ENCODE measurements around the gene TASOR2. TPM values are rescaled to one million over a fixed set of nuclear protein-coding genes. Genes with fewer than 3 reads are reported as not detected.

Gene TASOR2
- polyA plus RNA-seq, 1 donor from 2014 or later: 28.6 TPM

DNA sequence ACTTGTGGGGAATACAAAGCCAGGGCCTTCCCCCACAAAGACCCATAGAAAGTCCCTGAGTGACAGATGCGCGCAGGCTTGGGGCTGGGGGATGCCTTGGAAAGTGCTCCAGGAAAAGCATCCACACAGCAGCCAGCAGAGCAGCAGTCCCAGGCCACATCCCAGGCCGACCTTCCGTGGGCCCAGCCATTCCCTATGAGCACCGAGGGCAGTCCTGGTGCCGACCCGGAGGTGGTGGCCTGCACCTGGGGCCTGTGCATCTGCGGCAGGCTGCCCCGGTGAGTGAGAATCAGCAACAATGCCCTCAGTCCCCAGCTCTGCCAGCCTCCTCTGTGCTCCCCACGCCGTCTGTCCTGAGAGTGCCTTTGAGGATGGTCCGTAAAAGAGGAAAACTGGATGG, 44.6 kb upstream of the TASOR2 start:
- H3K36me3 ChIP-seq (ENCODE audit: insufficient read depth, low read length): no peaks in the 10 kb centered on the region
- no peak overlapping the region for H3K4me2 ChIP-seq (ENCODE audit: low read length)
- no peak overlapping the region for H3K4me3 ChIP-seq (ENCODE audit: low read length)
- H3K9me3 ChIP-seq (ENCODE audit: low read length): no peaks in the 10 kb centered on the region
- H3K27ac ChIP-seq (ENCODE audit: low read length): no peak overlapping the region
- TF ChIP-seq, protein P1, sequence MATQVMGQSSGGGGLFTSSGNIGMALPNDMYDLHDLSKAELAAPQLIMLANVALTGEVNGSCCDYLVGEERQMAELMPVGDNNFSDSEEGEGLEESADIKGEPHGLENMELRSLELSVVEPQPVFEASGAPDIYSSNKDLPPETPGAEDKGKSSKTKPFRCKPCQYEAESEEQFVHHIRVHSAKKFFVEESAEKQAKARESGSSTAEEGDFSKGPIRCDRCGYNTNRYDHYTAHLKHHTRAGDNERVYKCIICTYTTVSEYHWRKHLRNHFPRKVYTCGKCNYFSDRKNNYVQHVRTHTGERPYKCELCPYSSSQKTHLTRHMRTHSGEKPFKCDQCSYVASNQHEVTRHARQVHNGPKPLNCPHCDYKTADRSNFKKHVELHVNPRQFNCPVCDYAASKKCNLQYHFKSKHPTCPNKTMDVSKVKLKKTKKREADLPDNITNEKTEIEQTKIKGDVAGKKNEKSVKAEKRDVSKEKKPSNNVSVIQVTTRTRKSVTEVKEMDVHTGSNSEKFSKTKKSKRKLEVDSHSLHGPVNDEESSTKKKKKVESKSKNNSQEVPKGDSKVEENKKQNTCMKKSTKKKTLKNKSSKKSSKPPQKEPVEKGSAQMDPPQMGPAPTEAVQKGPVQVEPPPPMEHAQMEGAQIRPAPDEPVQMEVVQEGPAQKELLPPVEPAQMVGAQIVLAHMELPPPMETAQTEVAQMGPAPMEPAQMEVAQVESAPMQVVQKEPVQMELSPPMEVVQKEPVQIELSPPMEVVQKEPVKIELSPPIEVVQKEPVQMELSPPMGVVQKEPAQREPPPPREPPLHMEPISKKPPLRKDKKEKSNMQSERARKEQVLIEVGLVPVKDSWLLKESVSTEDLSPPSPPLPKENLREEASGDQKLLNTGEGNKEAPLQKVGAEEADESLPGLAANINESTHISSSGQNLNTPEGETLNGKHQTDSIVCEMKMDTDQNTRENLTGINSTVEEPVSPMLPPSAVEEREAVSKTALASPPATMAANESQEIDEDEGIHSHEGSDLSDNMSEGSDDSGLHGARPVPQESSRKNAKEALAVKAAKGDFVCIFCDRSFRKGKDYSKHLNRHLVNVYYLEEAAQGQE (IDR thresholded peaks at IDR 0.05; ENCODE audit: borderline replicate concordance): no peak
- no peak for TF ChIP-seq SMC3 (conservative IDR thresholded peaks at IDR 0.05; ENCODE audit: poor library complexity)
- TF ChIP-seq MXI1 (conservative IDR thresholded peaks at IDR 0.05; ENCODE audit: poor library complexity, severe bottlenecking): no peak
- TF ChIP-seq EZH2 (IDR thresholded peaks at IDR 0.05; ENCODE audit: borderline replicate concordance, insufficient read depth, low read length, poor library complexity, severe bottlenecking): no peak
- H4K20me1 ChIP-seq (ENCODE audit: insufficient read depth): no peaks in the 10 kb centered on the region
- H3K9me2 ChIP-seq (ENCODE audit: insufficient read depth, low read length): no peaks in the 10 kb centered on the region
- H3K9ac ChIP-seq (ENCODE audit: low read length): no peak overlapping the region
- H3F3A ChIP-seq (ENCODE audit: insufficient read depth, low read length, poor library complexity, severe bottlenecking): no peaks in the 10 kb centered on the region
- H2AFZ ChIP-seq (ENCODE audit: low read depth, low read length): no peak overlapping the region
- no peaks in the 10 kb centered on the region for H3K79me2 ChIP-seq (replicated peaks; ENCODE audit: insufficient read depth, low read length)
- H3K27me3 ChIP-seq (ENCODE audit: insufficient read depth, low read depth, low read length): no peaks in the 10 kb centered on the region

DNA sequence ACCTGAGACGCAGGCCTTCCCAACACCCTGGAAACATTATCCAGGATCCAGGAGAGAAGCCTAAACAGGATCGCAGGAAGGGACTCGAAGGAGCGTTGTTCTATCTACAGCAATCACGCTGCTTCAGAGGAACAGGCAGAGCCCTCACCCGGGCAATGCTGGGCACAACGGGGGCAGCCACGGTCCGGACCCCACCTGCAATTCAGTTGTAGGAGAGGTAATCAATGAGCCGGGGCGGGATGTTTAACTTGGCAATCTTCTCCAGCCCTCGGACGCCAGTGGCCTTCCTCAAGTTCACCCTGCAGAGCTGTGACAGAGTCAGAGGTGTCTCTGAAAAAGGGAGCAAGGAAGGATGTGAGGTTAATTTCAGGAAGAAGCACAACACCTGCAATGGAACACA, 44.1 kb upstream of the TASOR2 start:
- no peaks in the 10 kb centered on the region for H3K79me2 ChIP-seq (replicated peaks; ENCODE audit: insufficient read depth, low read length)
- no peak overlapping the region for H2AFZ ChIP-seq (ENCODE audit: low read depth, low read length)
- H3F3A ChIP-seq (ENCODE audit: insufficient read depth, low read length, poor library complexity, severe bottlenecking): no peaks in the 10 kb centered on the region
- no peaks in the 10 kb centered on the region for H3K36me3 ChIP-seq (ENCODE audit: insufficient read depth, low read length)
- H4K20me1 ChIP-seq (ENCODE audit: insufficient read depth): no peaks in the 10 kb centered on the region
- no peak overlapping the region for H3K27ac ChIP-seq (ENCODE audit: low read length)
- no peak overlapping the region for H3K9ac ChIP-seq (ENCODE audit: low read length)
- no peaks in the 10 kb centered on the region for H3K9me2 ChIP-seq (ENCODE audit: insufficient read depth, low read length)
- no peak overlapping the region for H3K4me2 ChIP-seq (ENCODE audit: low read length)
- H3K9me3 ChIP-seq (ENCODE audit: low read length): no peaks in the 10 kb centered on the region
- TF ChIP-seq EZH2 (IDR thresholded peaks at IDR 0.05; ENCODE audit: borderline replicate concordance, insufficient read depth, low read length, poor library complexity, severe bottlenecking) (no peak), EP300 (conservative IDR thresholded peaks at IDR 0.05; ENCODE audit: poor library complexity, severe bottlenecking) (no peak), SMC3 (conservative IDR thresholded peaks at IDR 0.05; ENCODE audit: poor library complexity) (no peak), POLR2AphosphoS5 (IDR thresholded peaks at IDR 0.05) (no peak), MXI1 (conservative IDR thresholded peaks at IDR 0.05; ENCODE audit: poor library complexity, severe bottlenecking) (no peak), RAD21 (conservative IDR thresholded peaks at IDR 0.05) (no peak), TAF1 (IDR thresholded peaks at IDR 0.05; ENCODE audit: low read depth) (no peak)
- TF ChIP-seq, protein P2, sequence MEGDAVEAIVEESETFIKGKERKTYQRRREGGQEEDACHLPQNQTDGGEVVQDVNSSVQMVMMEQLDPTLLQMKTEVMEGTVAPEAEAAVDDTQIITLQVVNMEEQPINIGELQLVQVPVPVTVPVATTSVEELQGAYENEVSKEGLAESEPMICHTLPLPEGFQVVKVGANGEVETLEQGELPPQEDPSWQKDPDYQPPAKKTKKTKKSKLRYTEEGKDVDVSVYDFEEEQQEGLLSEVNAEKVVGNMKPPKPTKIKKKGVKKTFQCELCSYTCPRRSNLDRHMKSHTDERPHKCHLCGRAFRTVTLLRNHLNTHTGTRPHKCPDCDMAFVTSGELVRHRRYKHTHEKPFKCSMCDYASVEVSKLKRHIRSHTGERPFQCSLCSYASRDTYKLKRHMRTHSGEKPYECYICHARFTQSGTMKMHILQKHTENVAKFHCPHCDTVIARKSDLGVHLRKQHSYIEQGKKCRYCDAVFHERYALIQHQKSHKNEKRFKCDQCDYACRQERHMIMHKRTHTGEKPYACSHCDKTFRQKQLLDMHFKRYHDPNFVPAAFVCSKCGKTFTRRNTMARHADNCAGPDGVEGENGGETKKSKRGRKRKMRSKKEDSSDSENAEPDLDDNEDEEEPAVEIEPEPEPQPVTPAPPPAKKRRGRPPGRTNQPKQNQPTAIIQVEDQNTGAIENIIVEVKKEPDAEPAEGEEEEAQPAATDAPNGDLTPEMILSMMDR (IDR thresholded peaks at IDR 0.05; ENCODE audit: poor library complexity, severe bottlenecking): no peak
- no peaks in the 10 kb centered on the region for H3K27me3 ChIP-seq (ENCODE audit: insufficient read depth, low read depth, low read length)
- no peak overlapping the region for H3K4me3 ChIP-seq (ENCODE audit: low read length)
